Panc1 (cell line): ENCODE data around the gene TMEM14B.

Experiments used
- CTCF ChIP-seq: fragments of 450-650 bp; IDR thresholded peaks from 2 replicates; pipeline ENCODE4 v1.5.1; 2017; ENCODE audit warnings: mild to moderate bottlenecking
- POLR2AphosphoS5 ChIP-seq: IDR thresholded peaks from 2 replicates; pipeline ENCODE4 v1.6.1; 2012; ENCODE audit warnings: mild to moderate bottlenecking, low read depth, low read length, moderate library complexity
- REST ChIP-seq, 2 experiments: IDR thresholded peaks; 2 replicates each; pipeline ENCODE4 v1.6.1; 2011 to 2012; ENCODE audit warnings: low read depth in 2 of 2, control low read depth in 1 of 2, low read length in 1 of 2, mild to moderate bottlenecking in 1 of 2, moderate library complexity in 1 of 2; ENCODE audit not compliant: insufficient read depth in 1 of 2
- SIN3A ChIP-seq: IDR thresholded peaks from 2 replicates; pipeline ENCODE4 v1.6.1; 2012; ENCODE audit warnings: low read depth, mild to moderate bottlenecking, low read length, moderate library complexity, borderline replicate concordance; ENCODE audit not compliant: insufficient read depth
- TCF7L2 ChIP-seq: IDR thresholded peaks from 2 replicates; pipeline ENCODE4 v1.6.1; 2011; ENCODE audit warnings: mild to moderate bottlenecking, low read depth, low read length, inconsistent platforms

- TF ChIP-seq CTCF, result no peak
- no peak for TF ChIP-seq POLR2AphosphoS5
- no peak for TF ChIP-seq SIN3A
- TF ChIP-seq REST (IDR thresholded peaks at IDR 0.05; ENCODE audit: insufficient read depth in 1 of 2, low read depth in 2 of 2, low read length in 1 of 2), result no peak
- no peak for TF ChIP-seq TCF7L2
Observed at GRCh38 chr6:10800810-10801209, 53.2 kb downstream of the TMEM14B start.
